ENCODE data around the gene SYNDIG1. TPM values are rescaled to one million over a fixed set of nuclear protein-coding genes. Genes with fewer than 3 reads are reported as not detected.

SYNDIG1 gene
- polyA plus RNA-seq, 1 donor from 2014 or later, result 0.22 TPM

DNA sequence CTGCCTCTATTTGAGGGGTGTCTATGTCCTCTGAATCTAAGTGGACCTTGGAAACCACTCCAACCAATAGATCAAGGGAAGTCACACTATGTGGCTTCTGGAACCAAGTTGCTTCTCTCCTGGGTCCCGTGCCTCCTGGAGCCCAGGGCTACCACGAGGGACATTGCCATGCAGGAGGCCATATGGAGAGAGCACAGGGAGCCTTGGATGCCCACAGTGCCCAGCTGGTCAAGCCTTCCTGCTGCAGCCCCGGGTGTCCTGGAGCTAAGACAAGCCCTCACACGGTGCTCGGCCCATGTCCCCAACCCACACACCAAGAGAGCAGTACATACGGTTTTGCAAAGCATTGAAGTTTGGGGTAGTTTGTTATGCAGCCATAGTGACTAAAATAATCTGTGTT is 231.6 kb downstream of the SYNDIG1 start:
- Histone ChIP-seq H3K9me3 (ENCODE audit: low read length) (no peaks in the 10 kb centered on the region), H3K27me3 (ENCODE audit: insufficient read depth, low read depth, low read length) (no peaks in the 10 kb centered on the region), H3K79me2 (replicated peaks; ENCODE audit: insufficient read depth, low read length) (no peaks in the 10 kb centered on the region), H3K9ac (ENCODE audit: low read length) (no peak overlapping the region), H3K9me2 (ENCODE audit: insufficient read depth, low read length) (no peaks in the 10 kb centered on the region), H4K20me1 (ENCODE audit: insufficient read depth) (no peaks in the 10 kb centered on the region), H3K4me2 (ENCODE audit: low read length) (no peak overlapping the region), H3K36me3 (ENCODE audit: insufficient read depth, low read length) (no peaks in the 10 kb centered on the region), H3F3A (ENCODE audit: insufficient read depth, low read length, poor library complexity, severe bottlenecking) (no peaks in the 10 kb centered on the region), H3K27ac (ENCODE audit: low read length) (no peak overlapping the region), H3K4me3 (ENCODE audit: low read length) (no peak overlapping the region), H2AFZ (ENCODE audit: low read depth, low read length) (no peak overlapping the region)
- TF ChIP-seq, protein P1, sequence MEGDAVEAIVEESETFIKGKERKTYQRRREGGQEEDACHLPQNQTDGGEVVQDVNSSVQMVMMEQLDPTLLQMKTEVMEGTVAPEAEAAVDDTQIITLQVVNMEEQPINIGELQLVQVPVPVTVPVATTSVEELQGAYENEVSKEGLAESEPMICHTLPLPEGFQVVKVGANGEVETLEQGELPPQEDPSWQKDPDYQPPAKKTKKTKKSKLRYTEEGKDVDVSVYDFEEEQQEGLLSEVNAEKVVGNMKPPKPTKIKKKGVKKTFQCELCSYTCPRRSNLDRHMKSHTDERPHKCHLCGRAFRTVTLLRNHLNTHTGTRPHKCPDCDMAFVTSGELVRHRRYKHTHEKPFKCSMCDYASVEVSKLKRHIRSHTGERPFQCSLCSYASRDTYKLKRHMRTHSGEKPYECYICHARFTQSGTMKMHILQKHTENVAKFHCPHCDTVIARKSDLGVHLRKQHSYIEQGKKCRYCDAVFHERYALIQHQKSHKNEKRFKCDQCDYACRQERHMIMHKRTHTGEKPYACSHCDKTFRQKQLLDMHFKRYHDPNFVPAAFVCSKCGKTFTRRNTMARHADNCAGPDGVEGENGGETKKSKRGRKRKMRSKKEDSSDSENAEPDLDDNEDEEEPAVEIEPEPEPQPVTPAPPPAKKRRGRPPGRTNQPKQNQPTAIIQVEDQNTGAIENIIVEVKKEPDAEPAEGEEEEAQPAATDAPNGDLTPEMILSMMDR (IDR thresholded peaks at IDR 0.05; ENCODE audit: poor library complexity, severe bottlenecking), result no peak
- TF ChIP-seq EP300 (conservative IDR thresholded peaks at IDR 0.05; ENCODE audit: poor library complexity, severe bottlenecking) (no peak), TAF1 (IDR thresholded peaks at IDR 0.05; ENCODE audit: low read depth) (no peak), SMC3 (conservative IDR thresholded peaks at IDR 0.05; ENCODE audit: poor library complexity) (no peak), MXI1 (conservative IDR thresholded peaks at IDR 0.05; ENCODE audit: poor library complexity, severe bottlenecking) (no peak), RAD21 (conservative IDR thresholded peaks at IDR 0.05) (no peak), EZH2 (IDR thresholded peaks at IDR 0.05; ENCODE audit: borderline replicate concordance, insufficient read depth, low read length, poor library complexity, severe bottlenecking) (no peak)

DNA sequence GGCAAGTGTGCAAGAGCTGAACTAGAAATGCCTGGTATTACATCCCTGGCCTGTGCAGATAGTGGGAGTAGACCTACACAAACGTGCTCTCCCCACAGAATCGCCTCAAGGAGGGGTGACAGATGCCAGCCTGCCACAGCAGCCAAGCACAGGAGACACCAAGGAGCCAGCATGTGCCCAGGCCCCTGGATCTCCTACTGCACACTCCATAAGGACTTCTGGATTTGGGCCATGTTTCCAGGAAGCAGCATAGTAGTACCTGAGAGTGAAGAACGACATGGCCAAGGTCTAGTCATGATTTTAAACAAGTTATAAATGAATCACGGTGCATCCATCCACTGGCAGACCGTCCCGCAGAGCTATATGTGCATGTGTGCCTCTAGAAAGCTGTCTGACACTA is 232.2 kb downstream of the SYNDIG1 start:
- Histone ChIP-seq H3K27me3 (ENCODE audit: insufficient read depth, low read depth, low read length) (no peaks in the 10 kb centered on the region), H3K79me2 (replicated peaks; ENCODE audit: insufficient read depth, low read length) (no peaks in the 10 kb centered on the region), H3K9me2 (ENCODE audit: insufficient read depth, low read length) (no peaks in the 10 kb centered on the region), H3K9ac (ENCODE audit: low read length) (no peak overlapping the region), H3K4me2 (ENCODE audit: low read length) (no peak overlapping the region), H2AFZ (ENCODE audit: low read depth, low read length) (no peak overlapping the region), H4K20me1 (ENCODE audit: insufficient read depth) (no peaks in the 10 kb centered on the region), H3F3A (ENCODE audit: insufficient read depth, low read length, poor library complexity, severe bottlenecking) (no peaks in the 10 kb centered on the region), H3K9me3 (ENCODE audit: low read length) (no peaks in the 10 kb centered on the region), H3K4me3 (ENCODE audit: low read length) (no peak overlapping the region), H3K36me3 (ENCODE audit: insufficient read depth, low read length) (no peaks in the 10 kb centered on the region), H3K27ac (ENCODE audit: low read length) (no peak overlapping the region)
- no peak for TF ChIP-seq EP300 (conservative IDR thresholded peaks at IDR 0.05; ENCODE audit: poor library complexity, severe bottlenecking)
- no peak for TF ChIP-seq POLR2AphosphoS5 (IDR thresholded peaks at IDR 0.05)
- TF ChIP-seq, protein P1 (IDR thresholded peaks at IDR 0.05; ENCODE audit: poor library complexity, severe bottlenecking), result no peak
- no peak for TF ChIP-seq TAF1 (IDR thresholded peaks at IDR 0.05; ENCODE audit: low read depth)
- TF ChIP-seq, protein P2, sequence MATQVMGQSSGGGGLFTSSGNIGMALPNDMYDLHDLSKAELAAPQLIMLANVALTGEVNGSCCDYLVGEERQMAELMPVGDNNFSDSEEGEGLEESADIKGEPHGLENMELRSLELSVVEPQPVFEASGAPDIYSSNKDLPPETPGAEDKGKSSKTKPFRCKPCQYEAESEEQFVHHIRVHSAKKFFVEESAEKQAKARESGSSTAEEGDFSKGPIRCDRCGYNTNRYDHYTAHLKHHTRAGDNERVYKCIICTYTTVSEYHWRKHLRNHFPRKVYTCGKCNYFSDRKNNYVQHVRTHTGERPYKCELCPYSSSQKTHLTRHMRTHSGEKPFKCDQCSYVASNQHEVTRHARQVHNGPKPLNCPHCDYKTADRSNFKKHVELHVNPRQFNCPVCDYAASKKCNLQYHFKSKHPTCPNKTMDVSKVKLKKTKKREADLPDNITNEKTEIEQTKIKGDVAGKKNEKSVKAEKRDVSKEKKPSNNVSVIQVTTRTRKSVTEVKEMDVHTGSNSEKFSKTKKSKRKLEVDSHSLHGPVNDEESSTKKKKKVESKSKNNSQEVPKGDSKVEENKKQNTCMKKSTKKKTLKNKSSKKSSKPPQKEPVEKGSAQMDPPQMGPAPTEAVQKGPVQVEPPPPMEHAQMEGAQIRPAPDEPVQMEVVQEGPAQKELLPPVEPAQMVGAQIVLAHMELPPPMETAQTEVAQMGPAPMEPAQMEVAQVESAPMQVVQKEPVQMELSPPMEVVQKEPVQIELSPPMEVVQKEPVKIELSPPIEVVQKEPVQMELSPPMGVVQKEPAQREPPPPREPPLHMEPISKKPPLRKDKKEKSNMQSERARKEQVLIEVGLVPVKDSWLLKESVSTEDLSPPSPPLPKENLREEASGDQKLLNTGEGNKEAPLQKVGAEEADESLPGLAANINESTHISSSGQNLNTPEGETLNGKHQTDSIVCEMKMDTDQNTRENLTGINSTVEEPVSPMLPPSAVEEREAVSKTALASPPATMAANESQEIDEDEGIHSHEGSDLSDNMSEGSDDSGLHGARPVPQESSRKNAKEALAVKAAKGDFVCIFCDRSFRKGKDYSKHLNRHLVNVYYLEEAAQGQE (IDR thresholded peaks at IDR 0.05; ENCODE audit: borderline replicate concordance), result no peak
- TF ChIP-seq EZH2 (IDR thresholded peaks at IDR 0.05; ENCODE audit: borderline replicate concordance, insufficient read depth, low read length, poor library complexity, severe bottlenecking), result no peak
- TF ChIP-seq MXI1 (conservative IDR thresholded peaks at IDR 0.05; ENCODE audit: poor library complexity, severe bottlenecking), result no peak
- no peak for TF ChIP-seq RAD21 (conservative IDR thresholded peaks at IDR 0.05)
- no peak for TF ChIP-seq SMC3 (conservative IDR thresholded peaks at IDR 0.05; ENCODE audit: poor library complexity)
